KMS-11 (cell line): ENCODE data around the gene BHLHE41.

Source experiments
- H2AFZ ChIP-seq: fragments of 200-600 bp; sonication (generic); 2 replicates; pipeline ENCODE4 v1.6.1; 2016; ENCODE audit warnings: antibody characterized with exemption, mixed run types, low read depth
- H3K27ac ChIP-seq: fragments of 200-600 bp; sonication (generic); 2 replicates; pipeline ENCODE4 v1.6.1; 2016; ENCODE audit warnings: mild to moderate bottlenecking, mixed run types
- H3K27me3 ChIP-seq: fragments of 200-600 bp; sonication (generic); 2 replicates; pipeline ENCODE4 v1.6.1; 2017; ENCODE audit warnings: mild to moderate bottlenecking, low read depth, mixed run types, moderate library complexity; ENCODE audit not compliant: insufficient read depth
- H3K36me3 ChIP-seq: fragments of 200-600 bp; sonication (generic); 2 replicates; pipeline ENCODE4 v1.6.1; 2017; ENCODE audit warnings: mild to moderate bottlenecking, mixed run types; ENCODE audit not compliant: insufficient read depth
- H3K4me1 ChIP-seq: fragments of 200-600 bp; sonication (generic); 2 replicates; pipeline ENCODE4 v1.6.1; 2016; ENCODE audit warnings: mild to moderate bottlenecking, low read depth, mixed run types; ENCODE audit not compliant: poor library complexity, severe bottlenecking
- H3K4me2 ChIP-seq: fragments of 200-600 bp; sonication (generic); 2 replicates; pipeline ENCODE4 v1.7.0; 2016; ENCODE audit warnings: mild to moderate bottlenecking, mixed run types
- H3K4me3 ChIP-seq: fragments of 200-600 bp; sonication (generic); IDR thresholded peaks from 2 replicates; pipeline ENCODE4 v1.6.1; 2017; ENCODE audit warnings: low read depth, low read length, mixed read lengths; ENCODE audit not compliant: insufficient read depth
- H3K79me2 ChIP-seq: fragments of 200-600 bp; sonication (generic); 2 replicates; pipeline ENCODE4 v1.6.1; 2016; ENCODE audit warnings: low read depth, mixed run types; ENCODE audit not compliant: insufficient read depth
- H3K9ac ChIP-seq: fragments of 200-600 bp; sonication (generic); 2 replicates; pipeline ENCODE4 v1.6.1; 2016; ENCODE audit warnings: mild to moderate bottlenecking, mixed run types
- H4K20me1 ChIP-seq: fragments of 200-600 bp; sonication (generic); 2 replicates; pipeline ENCODE4 v1.6.1; 2016; ENCODE audit warnings: mild to moderate bottlenecking, mixed run types; ENCODE audit not compliant: insufficient read depth
- CTCF ChIP-seq: fragments of 200-600 bp; sonication (generic); conservative IDR thresholded peaks from 2 replicates; pipeline ENCODE4 v1.6.1; 2017; ENCODE audit warnings: low read depth, mild to moderate bottlenecking, antibody characterized with exemption, low read length, moderate library complexity, mixed read lengths

BHLHE41 gene

GRCh38 chr12:26157001-26157400 lies 32.2 kb upstream of the BHLHE41 start:
- TF ChIP-seq CTCF, result no peak
- H3K79me2 ChIP-seq, result no peaks in the 10 kb centered on the region
- no peak overlapping the region for H3K27ac ChIP-seq
- no peak overlapping the region for H3K9ac ChIP-seq
- no peaks in the 10 kb centered on the region for H3K27me3 ChIP-seq
- no peaks in the 10 kb centered on the region for H4K20me1 ChIP-seq
- no peaks in the 10 kb centered on the region for H3K4me1 ChIP-seq
- no peaks in the 10 kb centered on the region for H3K36me3 ChIP-seq
- H3K4me2 ChIP-seq, result no peak overlapping the region
- no peak overlapping the region for H2AFZ ChIP-seq
- H3K4me3 ChIP-seq, result no peak overlapping the region

GRCh38 chr12:26156201-26156871 lies 31.5 kb upstream of the BHLHE41 start:
- no peaks in the 10 kb centered on the region for H3K79me2 ChIP-seq
- no peaks in the 10 kb centered on the region for H3K36me3 ChIP-seq
- H3K27me3 ChIP-seq, result no peaks in the 10 kb centered on the region
- H3K9ac ChIP-seq, result no peak overlapping the region
- H2AFZ ChIP-seq, result no peak overlapping the region
- no peak overlapping the region for H3K4me3 ChIP-seq
- no peaks in the 10 kb centered on the region for H4K20me1 ChIP-seq
- H3K27ac ChIP-seq, result no peak overlapping the region
- H3K4me2 ChIP-seq, result no peak overlapping the region
- no peaks in the 10 kb centered on the region for H3K4me1 ChIP-seq
- no peak for TF ChIP-seq CTCF

GRCh38 chr12:26153421-26154154 lies 28.8 kb upstream of the BHLHE41 start:
- H2AFZ ChIP-seq, result no peak overlapping the region
- no peaks in the 10 kb centered on the region for H3K27me3 ChIP-seq
- TF ChIP-seq CTCF, result no peak
- no peak overlapping the region for H3K4me3 ChIP-seq
- H4K20me1 ChIP-seq, result no peaks in the 10 kb centered on the region
- H3K79me2 ChIP-seq, result no peaks in the 10 kb centered on the region
- H3K27ac ChIP-seq, result no peak overlapping the region
- no peak overlapping the region for H3K4me2 ChIP-seq
- H3K36me3 ChIP-seq, result no peaks in the 10 kb centered on the region
- no peaks in the 10 kb centered on the region for H3K4me1 ChIP-seq
- H3K9ac ChIP-seq, result no peak overlapping the region

- Histone ChIP-seq H3K4me1 (no peaks in the 10 kb centered on the region), H3K4me2 (no peak overlapping the region), H3K27me3 (no peaks in the 10 kb centered on the region), H2AFZ (no peak overlapping the region), H4K20me1 (no peaks in the 10 kb centered on the region), H3K79me2 (no peaks in the 10 kb centered on the region), H3K36me3 (no peaks in the 10 kb centered on the region), H3K9ac (no peak overlapping the region), H3K27ac (no peak overlapping the region), H3K4me3 (no peak overlapping the region)
- TF ChIP-seq CTCF, result no peak
Measured at GRCh38 chr12:26152507-26153102, 27.8 kb upstream of the BHLHE41 start.
